Astrocyte (in vitro differentiated cells and primary cell): ENCODE measurements around the gene PIMREG. TPM values are rescaled to one million over a fixed set of nuclear protein-coding genes. Genes with fewer than 3 reads are reported as not detected.

ENCODE experiments used
- DNase-seq: peaks from one replicate; pipeline ENCODE4 v3.0.0-alpha.2; 2010; ENCODE audit warnings: low read depth
- FAIRE-seq: peaks from 2 replicates; lab custom pipeline; 2011; peaks lifted over from hg19 to GRCh38; lab: Jason Lieb, UNC
- H2AFZ ChIP-seq: 2 replicates; pipeline ENCODE4 v1.6.0; 2012; ENCODE audit warnings: low read depth, low read length, inconsistent platforms
- H3K27ac ChIP-seq: 2 replicates; pipeline ENCODE4 v1.5.1; 2011; ENCODE audit warnings: low read depth, low read length, inconsistent platforms
- H3K27me3 ChIP-seq: 2 replicates; pipeline ENCODE4 v1.6.0; 2011; ENCODE audit warnings: low read length, inconsistent platforms; ENCODE audit not compliant: insufficient read depth
- H3K36me3 ChIP-seq: 2 replicates; pipeline ENCODE4 v1.5.1; 2011; ENCODE audit warnings: low read length, inconsistent platforms; ENCODE audit not compliant: insufficient read depth
- H3K4me1 ChIP-seq: 2 replicates; pipeline ENCODE4 v1.5.1; 2011; ENCODE audit warnings: low read length, inconsistent platforms; ENCODE audit not compliant: insufficient read depth
- H3K4me2 ChIP-seq: 2 replicates; pipeline ENCODE4 v1.6.0; 2012; ENCODE audit warnings: low read length, inconsistent platforms
- H3K4me3 ChIP-seq: 2 replicates; pipeline ENCODE4 v1.5.1; 2011; ENCODE audit warnings: low read depth, mild to moderate bottlenecking, low read length, inconsistent platforms; ENCODE audit not compliant: insufficient read depth
- H3K79me2 ChIP-seq: 2 replicates; pipeline ENCODE4 v1.6.0; 2012; ENCODE audit warnings: mild to moderate bottlenecking, low read length, inconsistent platforms; ENCODE audit not compliant: insufficient read depth
- H3K9ac ChIP-seq: 2 replicates; pipeline ENCODE4 v1.6.0; 2012; ENCODE audit warnings: mild to moderate bottlenecking, low read length, inconsistent platforms
- H3K9me3 ChIP-seq: 2 replicates; pipeline ENCODE4 v1.5.1; 2012; ENCODE audit warnings: low read depth, mild to moderate bottlenecking, low read length, inconsistent platforms; ENCODE audit not compliant: insufficient read depth
- H4K20me1 ChIP-seq: 2 replicates; pipeline ENCODE4 v1.6.0; 2012; ENCODE audit warnings: low read length, inconsistent platforms; ENCODE audit not compliant: insufficient read depth
- H3K27ac Mint-ChIP-seq: one replicate; pipeline ENCODE4 v1.8.0; 2021; ENCODE audit warnings: mild to moderate bottlenecking, mixed read lengths; ENCODE audit not compliant: unreplicated experiment
- H3K27me3 Mint-ChIP-seq: one replicate; pipeline ENCODE4 v1.8.0; 2021; ENCODE audit warnings: low read depth, mixed read lengths; ENCODE audit not compliant: unreplicated experiment
- H3K36me3 Mint-ChIP-seq: one replicate; pipeline ENCODE4 v1.8.0; 2021; ENCODE audit warnings: low read depth, mixed read lengths; ENCODE audit not compliant: unreplicated experiment
- H3K4me1 Mint-ChIP-seq: one replicate; pipeline ENCODE4 v1.8.0; 2021; ENCODE audit warnings: low read depth, mixed read lengths; ENCODE audit not compliant: unreplicated experiment
- H3K4me3 Mint-ChIP-seq: one replicate; pipeline ENCODE4 v1.8.0; 2021; ENCODE audit warnings: mild to moderate bottlenecking, moderate library complexity, mixed read lengths; ENCODE audit not compliant: unreplicated experiment
- H3K9me3 Mint-ChIP-seq: one replicate; pipeline ENCODE4 v1.8.0; 2021; ENCODE audit warnings: mild to moderate bottlenecking, mixed read lengths; ENCODE audit not compliant: unreplicated experiment
- EZH2 ChIP-seq: IDR thresholded peaks from 2 replicates; pipeline ENCODE4 v1.6.1; 2012; ENCODE audit warnings: mild to moderate bottlenecking, low read length, inconsistent platforms; ENCODE audit not compliant: insufficient read depth
- total RNA-seq: library from RNA; stranded (reverse); gene quantifications from 2 replicates; pipeline ENCODE4 v1.2.1, GENCODE V29; 2021
- TF ChIP-seq, protein P1 (sequence below): IDR thresholded peaks from 2 replicates; pipeline ENCODE4 v1.5.1; 2011; ENCODE audit warnings: low read depth, mild to moderate bottlenecking, inconsistent platforms, low read length, moderate library complexity; ENCODE audit not compliant: insufficient read depth

Gene PIMREG
- total RNA-seq, 1 donor from 2014 or later, result 2.6 TPM

DNA sequence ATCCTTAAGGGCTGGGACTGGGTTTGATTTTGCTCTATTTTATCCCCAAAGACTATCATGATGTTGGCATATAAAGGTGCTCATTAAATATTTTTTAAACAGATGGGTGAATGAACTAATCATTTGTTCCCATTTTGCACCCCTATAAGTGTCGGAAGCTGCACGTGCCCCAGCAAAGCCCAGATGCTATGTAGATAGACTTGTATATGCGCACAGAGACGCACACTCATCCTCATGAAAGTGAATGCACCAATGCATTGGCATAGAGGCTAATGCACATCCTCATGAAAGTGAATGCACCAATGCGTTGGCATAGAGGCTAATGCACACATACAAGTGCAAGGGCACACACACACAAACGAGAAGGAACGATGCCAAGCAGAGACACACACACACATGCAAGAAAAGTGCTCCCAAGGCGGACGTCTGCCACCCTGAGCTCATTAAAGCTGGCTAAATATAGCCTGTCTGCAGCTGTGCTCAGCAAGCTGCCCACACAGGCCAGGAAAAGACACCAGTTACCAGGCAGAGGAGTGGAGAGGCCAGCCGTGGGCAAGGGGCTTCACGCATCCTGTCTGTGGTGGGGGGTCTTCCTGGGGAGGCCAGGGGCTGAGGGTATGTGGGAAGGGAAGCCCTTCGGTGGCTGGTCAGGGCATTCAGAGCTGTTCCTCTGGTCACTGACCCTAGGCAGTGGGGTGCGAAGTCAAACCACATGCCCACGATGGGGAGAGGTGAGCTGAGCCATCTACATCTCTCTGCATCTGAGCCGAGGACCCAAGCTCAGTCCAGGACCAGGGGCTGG, 52.6 kb downstream of the PIMREG start:
- Histone ChIP-seq H3K27me3 (peaks cover 4% of the 10 kb centered on the region), H2AFZ (no peak overlapping the region), H3K79me2 (no peaks in the 10 kb centered on the region), H3K27ac (no peak overlapping the region), H4K20me1 (no peaks in the 10 kb centered on the region), H3K4me2 (no peak overlapping the region), H3K4me1 (no peaks in the 10 kb centered on the region), H3K9ac (no peak overlapping the region), H3K4me3 (no peak overlapping the region), H3K36me3 (no peaks in the 10 kb centered on the region), H3K9me3 (no peaks in the 10 kb centered on the region)
- FAIRE-seq (no peak), DNase-seq (no peak)
- H3K9me3 Mint-ChIP-seq, result no peaks in the 10 kb centered on the region
- peaks cover 15% of the 10 kb centered on the region for H3K4me1 Mint-ChIP-seq
- H3K27ac Mint-ChIP-seq, result no peak overlapping the region
- no peak overlapping the region for H3K4me3 Mint-ChIP-seq
- no peaks in the 10 kb centered on the region for H3K36me3 Mint-ChIP-seq
- H3K27me3 Mint-ChIP-seq, result peaks cover 55% of the 10 kb centered on the region
- TF ChIP-seq, protein P1, sequence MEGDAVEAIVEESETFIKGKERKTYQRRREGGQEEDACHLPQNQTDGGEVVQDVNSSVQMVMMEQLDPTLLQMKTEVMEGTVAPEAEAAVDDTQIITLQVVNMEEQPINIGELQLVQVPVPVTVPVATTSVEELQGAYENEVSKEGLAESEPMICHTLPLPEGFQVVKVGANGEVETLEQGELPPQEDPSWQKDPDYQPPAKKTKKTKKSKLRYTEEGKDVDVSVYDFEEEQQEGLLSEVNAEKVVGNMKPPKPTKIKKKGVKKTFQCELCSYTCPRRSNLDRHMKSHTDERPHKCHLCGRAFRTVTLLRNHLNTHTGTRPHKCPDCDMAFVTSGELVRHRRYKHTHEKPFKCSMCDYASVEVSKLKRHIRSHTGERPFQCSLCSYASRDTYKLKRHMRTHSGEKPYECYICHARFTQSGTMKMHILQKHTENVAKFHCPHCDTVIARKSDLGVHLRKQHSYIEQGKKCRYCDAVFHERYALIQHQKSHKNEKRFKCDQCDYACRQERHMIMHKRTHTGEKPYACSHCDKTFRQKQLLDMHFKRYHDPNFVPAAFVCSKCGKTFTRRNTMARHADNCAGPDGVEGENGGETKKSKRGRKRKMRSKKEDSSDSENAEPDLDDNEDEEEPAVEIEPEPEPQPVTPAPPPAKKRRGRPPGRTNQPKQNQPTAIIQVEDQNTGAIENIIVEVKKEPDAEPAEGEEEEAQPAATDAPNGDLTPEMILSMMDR, result no peak
- no peak for TF ChIP-seq EZH2

DNA sequence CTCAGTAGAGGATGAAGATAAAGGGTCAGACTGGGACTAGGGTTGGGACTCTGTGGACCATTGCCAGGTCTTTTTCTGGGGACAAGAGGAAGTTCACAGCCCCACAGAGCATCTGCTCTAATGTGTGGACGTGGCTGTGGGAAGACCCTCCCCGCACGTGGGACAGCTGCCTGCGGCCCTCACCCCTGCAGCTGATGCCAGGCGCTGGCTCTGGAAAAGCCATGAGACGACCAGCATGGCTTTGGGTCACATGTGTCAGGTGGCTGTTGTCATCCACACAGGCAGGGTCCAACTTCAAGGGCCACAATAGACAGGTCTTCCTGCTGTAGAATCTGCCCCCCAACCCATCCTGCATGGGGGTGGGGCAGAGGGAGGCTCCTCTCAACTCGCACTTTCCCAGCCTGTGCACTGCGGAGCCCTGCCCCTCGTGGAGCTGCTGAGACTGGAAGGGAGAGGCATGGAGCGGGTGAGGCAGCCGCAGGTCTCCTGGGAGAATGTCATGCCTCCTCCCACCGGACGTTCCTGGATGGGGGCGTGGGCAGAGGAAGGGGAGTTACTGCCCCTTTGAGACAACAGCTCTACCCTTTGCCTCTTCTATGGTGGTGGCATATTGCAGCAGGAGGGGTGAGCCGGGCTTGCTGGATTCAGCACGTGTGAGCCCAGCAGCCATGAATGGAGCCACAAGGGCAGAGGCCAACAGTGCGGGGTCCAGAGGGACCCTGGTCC, 53.4 kb downstream of the PIMREG start:
- H3K4me3 Mint-ChIP-seq, result no peak overlapping the region
- H3K4me1 Mint-ChIP-seq, result peaks cover 15% of the 10 kb centered on the region
- no peak overlapping the region for H2AFZ ChIP-seq
- H3K27ac ChIP-seq, result no peak overlapping the region
- H3K9ac ChIP-seq, result no peak overlapping the region
- FAIRE-seq (no peak), DNase-seq (no peak)
- H3K27me3 Mint-ChIP-seq, result peaks cover 55% of the 10 kb centered on the region
- H4K20me1 ChIP-seq, result no peaks in the 10 kb centered on the region
- TF ChIP-seq, protein P1, result no peak
- no peak for TF ChIP-seq EZH2
- peaks cover 4% of the 10 kb centered on the region for H3K27me3 ChIP-seq
- no peaks in the 10 kb centered on the region for H3K79me2 ChIP-seq
- H3K4me2 ChIP-seq, result no peak overlapping the region
- no peaks in the 10 kb centered on the region for H3K36me3 ChIP-seq
- no peaks in the 10 kb centered on the region for H3K9me3 ChIP-seq
- H3K4me3 ChIP-seq, result no peak overlapping the region
- H3K4me1 ChIP-seq, result no peaks in the 10 kb centered on the region
- no peak overlapping the region for H3K27ac Mint-ChIP-seq
- H3K9me3 Mint-ChIP-seq, result no peaks in the 10 kb centered on the region
- no peaks in the 10 kb centered on the region for H3K36me3 Mint-ChIP-seq

DNA sequence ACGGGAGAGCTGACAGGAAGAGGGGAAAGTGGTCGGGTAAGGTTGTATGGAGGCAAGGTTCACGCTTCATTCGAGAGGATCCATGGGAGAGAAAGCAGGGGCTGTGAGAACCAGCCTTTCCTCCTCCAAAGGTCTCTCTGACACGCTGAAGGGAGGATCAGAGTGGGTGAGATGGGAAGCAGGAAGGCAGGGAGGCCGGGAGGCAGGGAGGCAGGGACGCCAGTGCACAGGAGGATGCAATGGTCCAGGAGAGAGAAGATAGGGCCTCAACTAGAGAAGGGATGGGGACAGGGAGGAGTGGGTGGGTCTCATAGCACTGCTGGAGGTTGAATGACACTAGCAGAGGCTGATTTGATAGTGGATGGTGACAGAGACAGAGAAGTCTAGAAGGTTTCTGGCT, 54.1 kb downstream of the PIMREG start:
- H3K4me2 ChIP-seq, result no peak overlapping the region
- H3K4me1 Mint-ChIP-seq, result peaks cover 15% of the 10 kb centered on the region
- no peaks in the 10 kb centered on the region for H3K79me2 ChIP-seq
- no peaks in the 10 kb centered on the region for H3K4me1 ChIP-seq
- H3K9me3 ChIP-seq, result no peaks in the 10 kb centered on the region
- no peak overlapping the region for H3K9ac ChIP-seq
- H2AFZ ChIP-seq, result no peak overlapping the region
- H3K9me3 Mint-ChIP-seq, result no peaks in the 10 kb centered on the region
- H3K4me3 ChIP-seq, result no peak overlapping the region
- no peak overlapping the region for H3K4me3 Mint-ChIP-seq
- H3K27me3 Mint-ChIP-seq, result peaks cover 49% of the 10 kb centered on the region
- H3K27ac Mint-ChIP-seq, result no peak overlapping the region
- FAIRE-seq, result no peak
- no peaks in the 10 kb centered on the region for H3K36me3 ChIP-seq
- no peaks in the 10 kb centered on the region for H3K36me3 Mint-ChIP-seq
- no peak overlapping the region for H3K27ac ChIP-seq
- TF ChIP-seq, protein P1, result no peak
- TF ChIP-seq EZH2, result no peak
- no peak for DNase-seq
- H3K27me3 ChIP-seq, result peaks cover 4% of the 10 kb centered on the region
- no peaks in the 10 kb centered on the region for H4K20me1 ChIP-seq
